ENCODE data around the gene SPINK1.

SPINK1 gene

GRCh38 chr5:147836439-147836838 lies 5.0 kb upstream of the SPINK1 start:
- no CpG with 5 or more reads among the region's 3 CpGs for WGBS, 2 donors (ENCODE audit: extremely low coverage in 2 of 2, insufficient read length in 2 of 2, insufficient replicate concordance in 1 of 2)
- Histone ChIP-seq H3K9ac (ENCODE audit: low read depth, low read length, poor library complexity) (no peak overlapping the region), H3K36me3 (replicated peaks in 1 of 2; ENCODE audit: control insufficient read depth in 2 of 2, insufficient read depth in 2 of 2, low read length in 2 of 2) (no peaks in the 10 kb centered on the region), H2AK5ac (ENCODE audit: low read depth, low read length) (no peak overlapping the region), H3K27me3 (ENCODE audit: control insufficient read depth in 3 of 3, insufficient read depth in 3 of 3, low read depth in 1 of 3, low read length in 3 of 3) (peaks cover 0 to 18% (median 0%) of the 10 kb centered on the region in 3 experiments), H3K4me3 (ENCODE audit: low read length in 2 of 2) (no peak overlapping the region), H4K8ac (ENCODE audit: low read depth, low read length) (no peak overlapping the region), H3K4ac (ENCODE audit: low read length) (no peak overlapping the region), H3K4me1 (ENCODE audit: control insufficient read depth in 2 of 2, insufficient read depth in 1 of 2, low read depth in 1 of 2, low read length in 2 of 2) (no peaks in the 10 kb centered on the region), H3K14ac (ENCODE audit: low read length) (no peak overlapping the region), H2BK5ac (ENCODE audit: low read length) (no peak overlapping the region), H2BK15ac (ENCODE audit: low read length) (no peak overlapping the region), H3K18ac (ENCODE audit: low read length) (no peak overlapping the region), H2AFZ (ENCODE audit: low read length) (no peak overlapping the region), H2BK120ac (ENCODE audit: low read depth, low read length) (no peak overlapping the region), H3K9me3 (replicated peaks in 1 of 2; ENCODE audit: control insufficient read depth in 2 of 2, insufficient read depth in 1 of 2, low read depth in 1 of 2, low read length in 2 of 2) (no peaks in the 10 kb centered on the region), H3K23ac (ENCODE audit: low read depth, low read length, poor library complexity) (no peak overlapping the region), H4K91ac (ENCODE audit: low read depth, low read length, poor library complexity) (no peak overlapping the region), H2BK12ac (ENCODE audit: low read length) (no peak overlapping the region), H3K4me2 (ENCODE audit: insufficient read depth, low read length, poor library complexity, severe bottlenecking) (no peak overlapping the region), H3K27ac (replicated peaks; ENCODE audit: low read length) (no peak overlapping the region), H3K79me1 (ENCODE audit: low read depth, low read length) (no peaks in the 10 kb centered on the region)
- DNase-seq (ENCODE audit: low spot score) = no peak

- Histone ChIP-seq H3K9me3 (replicated peaks in 1 of 2; ENCODE audit: control insufficient read depth in 2 of 2, insufficient read depth in 1 of 2, low read depth in 1 of 2, low read length in 2 of 2) (no peaks in the 10 kb centered on the region), H3K23ac (ENCODE audit: low read depth, low read length, poor library complexity) (no peak overlapping the region), H3K14ac (ENCODE audit: low read length) (no peak overlapping the region), H3K4me1 (ENCODE audit: control insufficient read depth in 2 of 2, insufficient read depth in 1 of 2, low read depth in 1 of 2, low read length in 2 of 2) (no peaks in the 10 kb centered on the region), H2BK5ac (ENCODE audit: low read length) (no peak overlapping the region), H3K79me1 (ENCODE audit: low read depth, low read length) (no peaks in the 10 kb centered on the region), H2AK5ac (ENCODE audit: low read depth, low read length) (no peak overlapping the region), H3K36me3 (replicated peaks in 1 of 2; ENCODE audit: control insufficient read depth in 2 of 2, insufficient read depth in 2 of 2, low read length in 2 of 2) (no peaks in the 10 kb centered on the region), H3K27ac (replicated peaks; ENCODE audit: low read length) (no peak overlapping the region), H3K4ac (ENCODE audit: low read length) (no peak overlapping the region), H4K91ac (ENCODE audit: low read depth, low read length, poor library complexity) (no peak overlapping the region), H2BK12ac (ENCODE audit: low read length) (no peak overlapping the region), H3K4me2 (ENCODE audit: insufficient read depth, low read length, poor library complexity, severe bottlenecking) (no peak overlapping the region), H2BK15ac (ENCODE audit: low read length) (no peak overlapping the region), H2BK120ac (ENCODE audit: low read depth, low read length) (no peak overlapping the region), H3K27me3 (ENCODE audit: control insufficient read depth in 3 of 3, insufficient read depth in 3 of 3, low read depth in 1 of 3, low read length in 3 of 3) (peaks cover 0 to 16% (median 0%) of the 10 kb centered on the region in 3 experiments), H3K9ac (ENCODE audit: low read depth, low read length, poor library complexity) (no peak overlapping the region), H3K4me3 (ENCODE audit: low read length in 2 of 2) (no peak overlapping the region), H3K18ac (ENCODE audit: low read length) (no peak overlapping the region), H4K8ac (ENCODE audit: low read depth, low read length) (no peak overlapping the region), H2AFZ (ENCODE audit: low read length) (no peak overlapping the region)
- no peak for DNase-seq (ENCODE audit: low spot score)
- WGBS, 2 donors (ENCODE audit: extremely low coverage in 2 of 2, insufficient read length in 2 of 2, insufficient replicate concordance in 1 of 2) = no CpG with 5 or more reads among the region's 2 CpGs
Measured at GRCh38 chr5:147835386-147835798, 3.9 kb upstream of the SPINK1 start.

GRCh38 chr5:147832541-147832940 lies 1.1 kb upstream of the SPINK1 start:
- DNase-seq (ENCODE audit: low spot score) = no peak
- peaks cover 0 to 22% (median 0%) of the 10 kb centered on the region in 3 experiments for H3K27me3 ChIP-seq (ENCODE audit: control insufficient read depth in 3 of 3, insufficient read depth in 3 of 3, low read depth in 1 of 3, low read length in 3 of 3)
- no peak overlapping the region for H3K4ac ChIP-seq (ENCODE audit: low read length)
- H3K18ac ChIP-seq (ENCODE audit: low read length) = no peak overlapping the region
- H3K79me1 ChIP-seq (ENCODE audit: low read depth, low read length) = no peaks in the 10 kb centered on the region
- H2AK5ac ChIP-seq (ENCODE audit: low read depth, low read length) = no peak overlapping the region
- H3K9me3 ChIP-seq (replicated peaks in 1 of 2; ENCODE audit: control insufficient read depth in 2 of 2, insufficient read depth in 1 of 2, low read depth in 1 of 2, low read length in 2 of 2) = no peaks in the 10 kb centered on the region
- no CpG with 5 or more reads among the region's 1 CpG for WGBS, 2 donors (ENCODE audit: extremely low coverage in 2 of 2, insufficient read length in 2 of 2, insufficient replicate concordance in 1 of 2)
- H2AFZ ChIP-seq (ENCODE audit: low read length) = no peak overlapping the region
- no peak overlapping the region for H2BK12ac ChIP-seq (ENCODE audit: low read length)
- H3K23ac ChIP-seq (ENCODE audit: low read depth, low read length, poor library complexity) = no peak overlapping the region
- no peak overlapping the region for H2BK5ac ChIP-seq (ENCODE audit: low read length)
- no peaks in the 10 kb centered on the region for H3K36me3 ChIP-seq (replicated peaks in 1 of 2; ENCODE audit: control insufficient read depth in 2 of 2, insufficient read depth in 2 of 2, low read length in 2 of 2)
- H2BK120ac ChIP-seq (ENCODE audit: low read depth, low read length) = no peak overlapping the region
- H3K14ac ChIP-seq (ENCODE audit: low read length) = no peak overlapping the region
- H3K4me1 ChIP-seq (ENCODE audit: control insufficient read depth in 2 of 2, insufficient read depth in 1 of 2, low read depth in 1 of 2, low read length in 2 of 2) = no peaks in the 10 kb centered on the region
- H3K4me3 ChIP-seq (ENCODE audit: low read length in 2 of 2) = no peak overlapping the region
- H4K8ac ChIP-seq (ENCODE audit: low read depth, low read length) = no peak overlapping the region
- H2BK15ac ChIP-seq (ENCODE audit: low read length) = no peak overlapping the region
- H3K27ac ChIP-seq (replicated peaks; ENCODE audit: low read length) = no peak overlapping the region
- no peak overlapping the region for H4K91ac ChIP-seq (ENCODE audit: low read depth, low read length, poor library complexity)
- no peak overlapping the region for H3K9ac ChIP-seq (ENCODE audit: low read depth, low read length, poor library complexity)
- H3K4me2 ChIP-seq (ENCODE audit: insufficient read depth, low read length, poor library complexity, severe bottlenecking) = no peak overlapping the region

- H3K36me3 ChIP-seq (replicated peaks in 1 of 2; ENCODE audit: control insufficient read depth in 2 of 2, insufficient read depth in 2 of 2, low read length in 2 of 2) = no peaks in the 10 kb centered on the region
- no peak overlapping the region for H2AFZ ChIP-seq (ENCODE audit: low read length)
- H3K9me3 ChIP-seq (replicated peaks in 1 of 2; ENCODE audit: control insufficient read depth in 2 of 2, insufficient read depth in 1 of 2, low read depth in 1 of 2, low read length in 2 of 2) = no peaks in the 10 kb centered on the region
- no peak overlapping the region for H4K8ac ChIP-seq (ENCODE audit: low read depth, low read length)
- no peak overlapping the region for H3K4me2 ChIP-seq (ENCODE audit: insufficient read depth, low read length, poor library complexity, severe bottlenecking)
- H3K27ac ChIP-seq (replicated peaks; ENCODE audit: low read length) = no peak overlapping the region
- H3K79me1 ChIP-seq (ENCODE audit: low read depth, low read length) = no peaks in the 10 kb centered on the region
- H3K4me1 ChIP-seq (ENCODE audit: control insufficient read depth in 2 of 2, insufficient read depth in 1 of 2, low read depth in 1 of 2, low read length in 2 of 2) = no peaks in the 10 kb centered on the region
- DNase-seq (ENCODE audit: low spot score) = no peak
- peaks cover 0 to 15% (median 0%) of the 10 kb centered on the region in 3 experiments for H3K27me3 ChIP-seq (ENCODE audit: control insufficient read depth in 3 of 3, insufficient read depth in 3 of 3, low read depth in 1 of 3, low read length in 3 of 3)
- H4K91ac ChIP-seq (ENCODE audit: low read depth, low read length, poor library complexity) = no peak overlapping the region
- no peak overlapping the region for H3K4ac ChIP-seq (ENCODE audit: low read length)
- no peak overlapping the region for H2BK12ac ChIP-seq (ENCODE audit: low read length)
- no peak overlapping the region for H3K23ac ChIP-seq (ENCODE audit: low read depth, low read length, poor library complexity)
- no peak overlapping the region for H2BK120ac ChIP-seq (ENCODE audit: low read depth, low read length)
- H2AK5ac ChIP-seq (ENCODE audit: low read depth, low read length) = no peak overlapping the region
- H2BK15ac ChIP-seq (ENCODE audit: low read length) = no peak overlapping the region
- no peak overlapping the region for H3K18ac ChIP-seq (ENCODE audit: low read length)
- H3K14ac ChIP-seq (ENCODE audit: low read length) = no peak overlapping the region
- no peak overlapping the region for H2BK5ac ChIP-seq (ENCODE audit: low read length)
- no peak overlapping the region for H3K9ac ChIP-seq (ENCODE audit: low read depth, low read length, poor library complexity)
- no peak overlapping the region for H3K4me3 ChIP-seq (ENCODE audit: low read length in 2 of 2)
Measured at GRCh38 chr5:147830035-147830434, 1.4 kb downstream of the SPINK1 start.

Data from neuronal stem cell (in vitro differentiated cells).